SW480 (cell line): ENCODE results near the gene SLAMF7.

ENCODE experiments used
- DNase-seq: peaks from one replicate; pipeline ENCODE4 v3.0.0-alpha.2; 2016; ENCODE audit warnings: low spot score

The SLAMF7 gene

GRCh38 chr1:160745551-160745950 lies 6.5 kb downstream of the SLAMF7 start:
- no peak for DNase-seq

- no peak for DNase-seq
Measured at GRCh38 chr1:160746836-160747500, 7.9 kb downstream of the SLAMF7 start.

DNA sequence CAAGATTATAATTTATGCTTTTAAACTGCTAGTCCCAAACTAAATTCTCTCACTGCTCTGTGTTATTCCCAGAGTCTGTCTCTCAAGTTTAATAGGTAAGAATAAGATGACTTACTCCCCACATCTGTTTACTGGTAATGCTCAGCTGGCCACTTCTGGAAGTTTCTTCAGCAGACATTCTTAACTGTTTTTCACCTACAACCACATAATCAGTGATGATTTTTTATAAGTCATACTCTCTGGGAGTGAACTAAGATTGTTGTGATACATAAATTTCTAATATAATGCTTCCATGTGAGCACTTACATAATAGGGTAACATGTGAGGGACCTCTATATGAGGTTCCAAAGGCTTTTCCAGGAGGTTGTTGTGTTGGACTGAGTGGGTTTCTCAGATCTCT lies 8.7 kb downstream of the SLAMF7 start:
- DNase-seq, result no peak

GRCh38 chr1:160748181-160748877 lies 9.3 kb downstream of the SLAMF7 start:
- DNase-seq, result peak; percentile 8

DNA sequence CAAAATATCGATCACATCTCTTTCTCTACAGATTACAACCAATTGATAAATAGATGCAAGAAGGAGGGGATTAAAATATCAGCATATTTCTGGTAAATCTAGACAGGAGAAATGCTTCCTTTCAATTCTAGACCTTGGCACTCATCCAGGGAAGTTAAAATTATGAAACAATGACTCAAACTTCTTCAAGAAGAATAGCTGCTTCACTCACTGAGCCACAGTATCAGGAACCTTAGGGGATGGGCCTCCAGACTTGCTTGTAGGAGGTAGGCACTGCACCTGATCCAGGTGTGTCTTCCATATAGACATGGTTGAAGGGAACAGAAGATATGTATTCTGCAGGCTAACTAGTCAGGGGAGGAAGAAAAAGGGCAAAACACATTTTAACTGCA lies 9.8 kb downstream of the SLAMF7 start:
- DNase-seq, result no peak

GRCh38 chr1:160750608-160751007 lies 11.6 kb downstream of the SLAMF7 start:
- DNase-seq, result no peak

GRCh38 chr1:160752406-160752805 lies 13.4 kb downstream of the SLAMF7 start:
- no peak for DNase-seq

DNA sequence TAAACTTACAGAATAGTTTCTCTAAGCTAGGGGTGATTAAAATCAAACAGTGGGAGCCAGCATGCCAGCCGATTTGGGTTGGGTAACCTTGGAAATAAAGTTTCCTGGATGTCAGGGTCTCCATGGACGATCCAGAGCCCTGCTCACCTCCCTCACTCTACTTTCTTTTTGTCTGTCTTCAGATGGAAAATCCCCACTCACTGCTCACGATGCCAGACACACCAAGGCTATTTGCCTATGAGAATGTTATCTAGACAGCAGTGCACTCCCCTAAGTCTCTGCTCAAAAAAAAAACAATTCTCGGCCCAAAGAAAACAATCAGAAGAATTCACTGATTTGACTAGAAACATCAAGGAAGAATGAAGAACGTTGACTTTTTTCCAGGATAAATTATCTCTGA lies 13.9 kb downstream of the SLAMF7 start:
- no peak for DNase-seq

GRCh38 chr1:160753594-160753993 lies 14.5 kb downstream of the SLAMF7 start:
- no peak for DNase-seq

- DNase-seq, result no peak
Measured at GRCh38 chr1:160755461-160755860, 16.4 kb downstream of the SLAMF7 start.

GRCh38 chr1:160755911-160756848 lies 17.1 kb downstream of the SLAMF7 start:
- DNase-seq, result no peak

- DNase-seq, result no peak
Measured at GRCh38 chr1:160756849-160757201, 17.8 kb downstream of the SLAMF7 start.

DNA sequence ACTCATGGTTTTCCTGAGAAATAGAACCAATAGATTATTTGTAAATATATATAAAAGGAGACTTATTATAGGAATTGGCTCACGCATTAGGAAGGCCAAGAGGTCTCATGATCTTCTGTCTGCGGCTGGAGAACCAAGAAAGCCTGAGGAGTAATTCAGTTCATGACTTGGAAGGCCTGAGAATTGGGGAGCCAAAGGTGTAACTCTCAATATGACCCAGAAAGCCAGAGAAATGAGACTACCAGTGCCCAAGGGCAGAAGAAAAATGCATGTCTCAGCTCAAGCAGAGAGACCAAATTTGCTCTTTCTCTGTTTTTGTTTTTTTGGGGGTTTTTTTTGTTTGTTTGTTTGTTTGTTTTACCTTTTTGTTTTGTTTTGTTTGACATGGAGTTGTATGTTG lies 19.5 kb downstream of the SLAMF7 start:
- no peak for DNase-seq

DNA sequence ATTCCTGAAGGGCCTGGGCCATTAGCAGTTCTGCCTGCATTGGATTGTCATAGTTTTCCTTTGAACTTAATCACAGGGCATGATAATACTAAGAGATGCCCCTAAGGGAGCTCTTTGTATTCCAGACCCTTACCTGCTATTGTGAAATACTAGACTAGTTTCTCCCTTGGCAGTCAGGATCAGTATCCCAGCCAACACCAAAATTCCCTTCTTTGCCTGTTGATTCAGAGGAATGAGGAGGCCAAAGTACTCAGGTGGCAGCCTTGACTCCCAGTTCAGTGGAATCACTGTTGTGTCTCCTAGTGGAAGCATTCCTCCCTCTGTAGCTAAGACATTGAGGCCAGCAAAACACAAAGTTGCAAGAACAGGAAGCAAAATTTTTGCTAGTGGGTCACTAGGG lies 20.7 kb downstream of the SLAMF7 start:
- no peak for DNase-seq

DNA sequence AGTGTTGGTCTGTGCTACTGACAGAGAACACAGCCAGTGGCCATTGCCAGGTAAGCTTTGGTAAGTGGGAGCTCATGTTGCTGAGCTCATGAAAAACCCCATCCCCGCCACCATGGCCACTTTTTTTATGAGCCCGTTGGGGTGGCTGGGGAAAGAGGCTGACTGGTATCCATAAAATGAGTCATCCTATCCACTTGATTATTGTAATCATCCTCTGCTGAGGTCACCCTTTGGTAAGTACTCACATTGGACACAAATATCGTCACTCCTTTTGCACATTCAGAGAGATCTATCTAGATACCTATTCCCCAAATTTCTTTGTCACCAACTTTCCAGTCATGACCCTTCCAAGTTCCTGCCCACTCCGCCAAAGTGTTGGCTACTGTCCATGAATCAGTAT lies 22.0 kb downstream of the SLAMF7 start:
- DNase-seq, result no peak

GRCh38 chr1:160761886-160762285 lies 22.8 kb downstream of the SLAMF7 start:
- no peak for DNase-seq

DNA sequence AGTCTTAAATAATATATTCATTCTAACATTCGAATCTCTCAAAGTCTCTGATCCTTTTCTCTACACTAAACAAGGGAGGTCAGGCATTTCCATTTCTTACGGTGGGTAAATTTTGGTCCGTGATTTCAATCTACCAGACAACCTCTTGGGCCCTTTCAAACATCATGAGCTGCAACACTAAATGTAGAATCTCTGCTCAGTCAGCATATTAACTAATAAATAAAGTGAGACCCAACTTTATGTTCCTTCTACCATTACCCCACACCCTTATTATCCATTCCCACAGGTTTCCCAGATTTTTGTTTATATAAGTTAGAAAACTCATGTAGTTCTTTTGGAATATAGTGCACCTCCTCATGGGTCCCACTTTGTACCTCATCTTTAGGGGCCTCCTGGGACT lies 24.9 kb downstream of the SLAMF7 start:
- no peak for DNase-seq

DNA sequence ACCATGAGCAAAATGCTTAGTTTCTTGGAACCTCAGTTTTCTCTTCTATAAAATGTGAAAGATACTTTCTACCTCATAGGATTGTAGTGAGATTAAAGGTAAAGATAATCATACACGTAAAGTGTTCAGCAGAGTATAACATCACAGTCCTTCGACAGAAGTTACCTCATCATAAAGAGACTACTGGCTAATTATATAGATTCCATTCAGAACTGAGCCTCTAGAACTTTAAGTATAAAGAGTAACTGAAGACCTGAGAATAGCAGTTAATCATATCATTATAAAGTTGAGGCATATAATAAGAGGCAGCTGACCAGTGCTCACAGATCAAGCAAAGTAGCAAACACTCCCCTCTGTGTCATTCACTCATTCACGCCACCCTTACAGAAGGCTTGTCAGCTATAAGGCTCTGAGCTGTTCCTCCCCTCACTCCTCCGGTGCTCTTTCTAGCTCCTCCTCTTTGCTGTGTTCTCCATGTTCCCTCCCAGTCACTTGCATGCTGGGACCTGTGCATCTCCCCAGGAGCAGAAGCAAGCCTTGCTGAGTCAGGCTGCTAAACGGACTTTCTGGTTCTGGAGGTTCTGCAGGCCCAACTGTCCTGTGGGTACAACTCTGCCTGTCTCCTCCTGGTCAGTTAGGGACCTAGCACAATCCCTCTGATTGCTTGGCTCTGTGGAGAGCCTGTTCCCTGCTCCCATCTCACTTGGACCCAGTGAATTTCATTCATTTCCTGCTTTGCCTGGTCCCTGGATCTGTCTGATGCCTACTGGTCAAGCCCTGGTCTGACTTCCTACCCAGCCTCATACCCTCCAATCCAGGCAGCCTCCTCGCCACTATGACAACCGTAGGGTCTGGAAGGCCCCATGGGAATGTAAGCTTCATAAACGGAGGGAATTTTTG lies 28.6 kb downstream of the SLAMF7 start:
- no peak for DNase-seq

DNA sequence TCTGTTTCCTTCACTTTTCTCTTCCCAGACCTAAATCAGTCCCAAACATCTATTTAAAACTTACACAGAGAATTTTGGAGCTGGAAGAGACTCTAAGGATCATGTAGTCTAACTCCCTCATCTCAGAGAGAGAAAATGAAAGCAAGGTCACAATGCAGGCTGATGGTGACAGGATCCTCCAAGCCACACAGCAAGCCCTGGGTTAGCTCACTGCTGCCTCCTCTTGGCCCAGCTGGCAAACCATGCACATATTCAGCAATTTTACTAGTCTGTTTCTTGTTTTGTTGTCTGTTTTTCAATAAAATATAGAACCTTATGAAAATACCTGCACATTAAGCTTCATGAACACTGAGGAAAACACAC lies 29.2 kb downstream of the SLAMF7 start:
- DNase-seq, result peak; percentile 9

GRCh38 chr1:160772331-160772730 lies 33.3 kb downstream of the SLAMF7 start:
- DNase-seq, result no peak

DNA sequence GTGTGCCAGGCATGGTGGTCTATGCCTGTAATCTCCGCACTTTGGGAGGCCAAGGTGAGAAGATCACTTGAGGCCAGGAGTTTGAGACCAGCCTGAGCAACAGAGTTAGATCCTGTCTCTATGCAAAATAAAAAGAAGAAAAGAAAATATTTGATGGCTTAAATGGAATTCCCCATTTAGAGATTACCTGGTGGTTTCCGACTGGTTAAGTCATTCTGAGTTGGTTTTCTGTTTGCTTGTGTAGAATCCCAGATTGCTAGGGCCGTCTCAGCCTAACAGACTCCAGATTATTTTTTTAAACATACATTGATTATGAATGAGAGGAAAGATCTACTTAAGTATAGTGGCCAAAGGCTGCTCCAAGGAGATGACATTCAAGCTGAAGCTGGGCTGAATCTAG lies 34.0 kb downstream of the SLAMF7 start:
- DNase-seq, result no peak
